Naive B cell (primary cell): ENCODE results near the gene CDK11A. TPM values are rescaled to one million over a fixed set of nuclear protein-coding genes. Genes with fewer than 3 reads are reported as not detected.
"Not testable (repeated sequence)": the region's sequence is repeated elsewhere in the genome, so short reads cannot be mapped to it uniquely, and the experiment has no call there.

Experiments
- ATAC-seq, 2 donors: fragments of 150-1000 bp; cut with Tn5 transposase; 2 replicates each; pipeline ENCODE4 v1.10.0; 2021; ENCODE audit warnings: low read depth in 2 of 2, mild to moderate bottlenecking in 2 of 2, moderate library complexity in 2 of 2
- DNase-seq: peaks from one replicate; pipeline ENCODE4 v3.0.0; 2022
- H3K27ac Mint-ChIP-seq, 6 donors: one replicate each; pipeline ENCODE4 v1.8.0; 2020 to 2022; ENCODE audit warnings: mild to moderate bottlenecking in 6 of 6, mixed read lengths in 6 of 6, moderate library complexity in 5 of 6, inconsistent platforms in 2 of 6
- H3K27me3 Mint-ChIP-seq, 3 donors: one replicate each; pipeline ENCODE4 v1.8.0; 2021 to 2022; ENCODE audit warnings: mixed read lengths in 3 of 3, mild to moderate bottlenecking in 1 of 3
- H3K36me3 Mint-ChIP-seq, 2 donors: one replicate each; pipeline ENCODE4 v1.8.0; 2020 to 2022; ENCODE audit warnings: mixed read lengths in 2 of 2, inconsistent platforms in 1 of 2, mild to moderate bottlenecking in 1 of 2
- H3K4me1 Mint-ChIP-seq, 3 donors: one replicate each; pipeline ENCODE4 v1.8.0; 2020 to 2022; ENCODE audit warnings: mixed read lengths in 3 of 3, inconsistent platforms in 1 of 3, mild to moderate bottlenecking in 1 of 3, moderate library complexity in 1 of 3
- H3K4me3 Mint-ChIP-seq, 8 donors: one replicate each; pipeline ENCODE4 v1.8.0; 2020 to 2022; ENCODE audit warnings: mild to moderate bottlenecking in 8 of 8, mixed read lengths in 8 of 8, moderate library complexity in 8 of 8, inconsistent platforms in 2 of 8
- H3K9me3 Mint-ChIP-seq, 7 donors: one replicate each; pipeline ENCODE4 v1.8.0; 2020 to 2022; ENCODE audit warnings: mixed read lengths in 7 of 7, mild to moderate bottlenecking in 5 of 7, inconsistent platforms in 2 of 7, moderate library complexity in 1 of 7
- polyA plus RNA-seq, 6 donors: library from polyadenylated mRNA; unstranded; fragments of 300-500 nt; fragmentation: Illumina TruSeq; gene quantifications; one replicate each; pipeline ENCODE4 v1.2.3, GENCODE V29; 2021; ENCODE audit warnings: low read depth in 6 of 6

Gene CDK11A
- polyA plus RNA-seq, 6 donors from 2014 or later, result 11.9 to 24.1 (median 14.0) TPM

DNA sequence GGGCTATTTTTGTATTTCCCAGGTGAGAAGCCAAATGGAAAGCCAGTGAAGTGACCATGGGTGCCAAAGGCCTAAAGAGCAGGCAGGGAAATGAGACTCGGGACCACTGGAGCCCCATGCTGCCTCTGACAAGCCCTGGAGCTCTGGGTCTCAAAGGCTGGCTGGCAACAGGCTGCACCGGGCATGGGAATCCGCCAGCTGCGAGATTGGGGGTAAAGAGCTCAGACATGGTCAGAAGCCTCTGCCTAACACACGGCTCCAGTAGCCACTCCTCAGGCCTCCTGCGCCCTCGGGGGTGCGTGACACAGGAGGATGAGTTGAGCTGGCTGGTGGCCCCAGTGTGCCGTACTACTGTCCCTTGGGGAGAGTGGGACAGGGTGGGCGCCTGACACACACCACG is 59.8 kb downstream of the CDK11A start:
- H3K27ac Mint-ChIP-seq, H3K4me3 Mint-ChIP-seq, H3K9me3 Mint-ChIP-seq, H3K4me1 Mint-ChIP-seq, ATAC-seq, DNase-seq, H3K27me3 Mint-ChIP-seq, H3K36me3 Mint-ChIP-seq: not testable (repeated sequence)

DNA sequence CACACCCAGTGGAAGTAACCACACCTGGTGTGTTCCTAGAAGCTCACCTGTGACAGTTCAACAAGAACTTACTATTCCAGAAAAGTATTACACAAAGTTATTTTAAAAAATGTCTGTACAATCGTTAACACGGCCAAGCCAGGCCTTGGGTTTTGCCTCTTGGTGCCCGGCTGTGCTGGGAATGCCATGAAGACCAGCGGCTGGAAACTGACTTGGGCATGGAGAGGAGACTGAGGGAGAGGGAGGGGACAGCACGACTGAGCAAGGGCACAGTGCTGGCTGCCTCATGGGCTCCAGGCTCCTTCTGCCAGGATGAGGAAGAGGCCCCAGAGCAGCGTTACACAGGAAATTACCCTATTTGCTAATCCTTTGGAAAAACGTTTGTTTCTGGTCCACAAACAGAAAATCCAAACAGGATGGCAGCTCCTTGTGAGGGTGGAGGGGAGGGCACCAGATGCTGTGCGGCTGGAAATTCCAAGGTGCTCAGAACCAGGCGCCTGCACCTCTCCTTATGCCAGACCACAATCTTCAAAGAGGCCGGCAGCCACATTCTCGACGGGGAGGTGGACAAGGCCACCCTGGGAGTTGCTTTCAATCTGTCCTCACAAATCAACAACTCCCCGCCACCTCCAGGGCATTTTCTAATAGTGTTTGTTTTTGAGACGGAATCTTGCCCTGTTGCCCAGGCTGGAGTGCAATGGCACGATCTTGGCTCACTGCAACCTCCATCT is 61.2 kb downstream of the CDK11A start:
- not testable (repeated sequence) for H3K36me3 Mint-ChIP-seq, DNase-seq, ATAC-seq, H3K4me1 Mint-ChIP-seq, H3K27me3 Mint-ChIP-seq, H3K9me3 Mint-ChIP-seq
- Mint-ChIP-seq H3K4me3 (peak overlapping the region in 1 of 8 donors; percentile 62), H3K27ac (peak overlapping the region in 1 of 6 donors; percentile 49)

DNA sequence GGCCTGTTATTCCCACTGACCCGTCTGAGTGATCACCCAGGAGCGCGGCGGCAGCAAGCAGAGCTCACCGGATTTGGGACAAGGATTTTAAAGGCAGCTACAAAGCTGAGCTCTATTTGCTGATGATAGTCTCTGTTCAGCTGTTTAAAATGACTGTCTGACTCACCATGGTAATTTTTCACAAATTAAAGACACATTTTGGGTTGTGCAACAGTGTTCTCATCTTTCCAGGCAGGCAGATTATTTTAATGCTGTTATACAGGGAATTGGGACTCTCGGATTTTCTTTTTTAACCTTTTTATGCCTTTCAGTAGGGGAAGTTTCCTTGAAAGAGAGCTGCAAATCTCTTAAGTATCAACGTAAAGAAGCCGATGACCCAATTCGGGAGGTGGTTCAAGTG is 61.8 kb downstream of the CDK11A start:
- not testable (repeated sequence) for H3K9me3 Mint-ChIP-seq, H3K27me3 Mint-ChIP-seq, DNase-seq, H3K36me3 Mint-ChIP-seq, H3K27ac Mint-ChIP-seq, ATAC-seq
- Mint-ChIP-seq H3K4me3 (peak overlapping the region in 1 of 8 donors; percentile 62), H3K4me1 (peaks cover 0 to 11% (median 0%) of the 10 kb centered on the region in 3 donors)

DNA sequence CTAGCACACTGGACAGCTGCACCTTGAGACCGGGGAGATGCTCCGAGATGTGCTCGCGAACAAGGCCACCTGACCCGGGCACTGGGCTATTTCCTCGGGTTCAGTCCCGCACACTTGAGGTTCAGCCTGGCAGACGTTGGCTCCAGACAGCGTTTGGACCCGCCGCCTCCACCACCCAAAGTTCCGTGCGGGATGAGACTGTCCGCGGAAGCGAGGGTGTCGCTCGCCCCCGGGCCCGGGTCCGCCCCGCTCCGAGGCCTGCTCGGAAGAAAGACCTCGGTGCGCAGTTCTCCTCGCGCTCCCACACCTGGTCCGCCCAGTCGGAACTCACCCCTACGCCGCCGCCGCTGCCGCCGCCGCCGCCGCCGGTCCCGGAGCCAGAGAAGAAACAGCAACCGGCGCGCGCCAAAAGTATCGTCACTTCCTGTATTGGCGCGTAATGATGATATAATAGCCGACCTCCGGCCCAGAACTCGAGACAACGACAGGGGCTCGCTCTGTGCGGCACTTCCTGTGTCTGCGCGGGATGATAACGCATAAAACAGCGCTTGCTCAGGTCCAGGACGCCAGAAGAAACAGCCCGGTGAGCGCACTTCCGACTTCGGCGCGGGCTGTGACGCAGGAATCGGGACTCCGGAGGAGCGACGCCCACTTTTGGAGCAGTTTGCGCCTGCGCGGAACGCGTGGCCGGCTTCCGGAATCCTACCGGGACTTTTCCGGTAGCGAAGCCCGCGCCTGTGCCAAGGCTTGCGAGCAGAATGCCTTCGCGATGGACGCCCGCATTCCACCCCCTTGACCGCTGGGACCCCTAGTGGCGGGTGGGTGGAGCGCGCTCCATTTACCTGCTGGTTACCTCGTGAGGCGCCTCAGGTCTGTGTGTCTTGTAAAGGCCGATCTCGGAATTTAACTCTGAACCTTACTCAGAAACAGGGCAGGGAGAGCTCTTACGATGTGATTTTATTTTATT is 65.3 kb downstream of the CDK11A start, which contains the start of gene CDK11B:
Gene CDK11B (minus strand): TSS at position 422 of the 967 bp plus-strand sequence. CDS start 1,519 bp downstream, outside the sequence.
- H3K27ac Mint-ChIP-seq, result peak within 1 kb of the TSS; percentile 97 to 100 (median 100)
- ATAC-seq, result peak; percentile 91 to 94
- H3K4me1 Mint-ChIP-seq, result peaks cover 0 to 11% (median 2%) of the 10 kb centered on the region in 3 donors
- H3K4me3 Mint-ChIP-seq, result peak within 1 kb of the TSS; percentile 93 to 99 (median 94)
- H3K27me3 Mint-ChIP-seq, H3K36me3 Mint-ChIP-seq, H3K9me3 Mint-ChIP-seq: not testable (repeated sequence)
- DNase-seq, result peak; percentile 97

Other genes with a start within 250 kb of the CDK11A start
- gene ATAD3A, start 212.2 kb downstream of the CDK11A start, polyA plus RNA-seq, result 10 to 100 TPM in 1 of 6 donors, 1 to 10 TPM in 5; 2.1 to 13.0 (median 5.8) TPM
- gene TMEM240, start 183.7 kb downstream of the CDK11A start, polyA plus RNA-seq, result not detected
- gene SSU72, start 149.5 kb downstream of the CDK11A start, polyA plus RNA-seq, result 100 to 1,000 TPM; 165 to 257 (median 213) TPM
- under 1 TPM in 3 of 6 donors, not detected in 3; 0.13 to 0.75 (median 0.19) TPM for gene FNDC10, start 124.2 kb downstream of the CDK11A start, polyA plus RNA-seq
- 10 to 100 TPM; 11.0 to 20.6 (median 13.1) TPM for gene MIB2, start 108.9 kb downstream of the CDK11A start, polyA plus RNA-seq
- under 1 TPM in 4 of 6 donors, not detected in 2; 0.35 to 0.74 (median 0.53) TPM for gene MMP23B, start 92.2 kb downstream of the CDK11A start, polyA plus RNA-seq
- gene CDK11B, start 65.4 kb downstream of the CDK11A start, polyA plus RNA-seq, result 10 to 100 TPM in 1 of 6 donors, 1 to 10 TPM in 5; 2.2 to 17.5 (median 8.4) TPM
- gene SLC35E2B, start 31.6 kb downstream of the CDK11A start, polyA plus RNA-seq, result 10 to 100 TPM; 22.5 to 42.1 (median 33.4) TPM
- gene NADK, start 54.1 kb upstream of the CDK11A start, polyA plus RNA-seq, result 10 to 100 TPM; 38.4 to 56.6 (median 44.5) TPM
- 100 to 1,000 TPM in 3 of 6 donors, 10 to 100 TPM in 3; 57.9 to 131 (median 92.3) TPM for gene GNB1, start 166.7 kb upstream of the CDK11A start, polyA plus RNA-seq
- gene CALML6, start 190.9 kb upstream of the CDK11A start, polyA plus RNA-seq, result not detected
- gene TMEM52, start 194.9 kb upstream of the CDK11A start, polyA plus RNA-seq, result under 1 TPM in 2 of 6 donors, not detected in 4; 0.28 to 0.31 TPM